DOHH2 (cell line): Measurements from ENCODE around the gene SYNJ2.

Experiments
- CTCF ChIP-seq: fragments of 200-600 bp; sonication (generic); IDR thresholded peaks from one replicate; pipeline ENCODE4 v1.5.1; 2014; ENCODE audit warnings: antibody characterized with exemption, mild to moderate bottlenecking, low read depth, low read length; ENCODE audit not compliant: poor library complexity, severe bottlenecking
- EZH2phosphoT487 ChIP-seq: fragments of 200-600 bp; sonication (generic); IDR thresholded peaks from 2 replicates; pipeline ENCODE4 v1.6.1; 2017; ENCODE audit warnings: borderline replicate concordance, mild to moderate bottlenecking, antibody characterized with exemption, low read length, moderate library complexity, mixed read lengths

GRCh38 chr6:158064725-158065251 is 83.1 kb downstream of the SYNJ2 start:
- no peak for TF ChIP-seq CTCF
- no peak for TF ChIP-seq EZH2phosphoT487
